NCI-H1694 (cell line): ENCODE measurements around the gene HBA1.
"Not testable (repeated sequence)": the region's sequence is repeated elsewhere in the genome, so short reads cannot be mapped to it uniquely, and the experiment has no call there.

ENCODE experiments used
- DNase-seq: peaks from one replicate; lab custom pipeline; 2025; lab: John Stamatoyannopoulos, UW

HBA1 gene

DNA sequence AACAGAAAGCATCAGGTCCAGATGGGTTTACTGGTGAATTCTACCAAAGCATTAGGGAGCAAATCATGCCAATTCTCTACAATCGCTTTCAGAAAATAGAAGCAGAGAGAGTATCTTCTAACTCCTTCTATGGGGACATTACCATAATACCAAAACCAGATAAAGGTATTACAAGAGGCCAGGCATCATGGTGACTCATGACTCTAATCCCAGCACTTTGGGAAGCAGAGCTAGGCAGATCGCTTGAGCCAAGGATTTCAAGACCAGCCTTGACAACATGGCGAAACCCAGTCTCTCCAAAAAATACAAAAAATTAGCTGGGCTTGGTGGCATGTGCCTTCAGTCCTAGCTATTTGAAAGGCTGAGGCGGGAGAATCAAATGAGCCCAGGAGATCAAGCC is 26.8 kb downstream of the HBA1 start:
- no peak for DNase-seq

DNA sequence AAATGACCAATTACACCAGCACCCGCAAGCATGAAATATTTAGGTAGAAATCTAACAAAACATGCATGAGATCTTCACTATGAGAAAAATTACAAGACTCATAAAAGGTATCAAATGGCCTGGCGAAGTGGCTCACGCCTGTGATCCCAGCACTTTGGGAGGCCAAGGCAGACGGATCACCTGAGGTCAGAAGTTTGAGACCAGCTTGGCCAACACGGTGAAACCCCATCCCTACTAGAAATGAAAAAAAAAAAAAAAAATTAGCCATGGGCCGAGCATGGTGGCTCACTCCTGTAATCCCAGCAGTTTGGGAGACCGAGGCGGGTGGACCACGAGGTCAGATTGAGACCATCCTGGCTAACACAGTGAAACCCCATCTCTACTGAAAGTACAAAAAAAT is 27.6 kb downstream of the HBA1 start:
- not testable (repeated sequence) for DNase-seq

DNA sequence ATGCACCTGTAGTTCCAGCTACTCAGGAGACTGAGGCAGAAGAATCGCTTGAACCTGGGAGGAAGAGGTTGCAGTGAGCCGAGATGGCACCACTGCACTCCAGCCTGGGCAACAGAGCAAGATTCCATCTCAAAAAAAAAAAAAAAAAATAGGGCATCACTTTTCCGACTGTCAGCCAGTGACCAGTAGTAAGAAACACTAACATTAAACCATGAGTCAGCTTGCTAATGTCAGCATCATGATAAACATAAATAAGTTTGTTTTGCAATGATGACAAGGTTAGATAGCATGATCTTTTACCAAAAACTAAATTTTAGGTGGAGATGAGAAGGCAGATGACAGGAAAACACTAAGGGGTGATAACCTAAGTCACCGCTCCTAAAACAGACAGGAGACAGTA is 32.9 kb downstream of the HBA1 start:
- DNase-seq: not testable (repeated sequence)

DNA sequence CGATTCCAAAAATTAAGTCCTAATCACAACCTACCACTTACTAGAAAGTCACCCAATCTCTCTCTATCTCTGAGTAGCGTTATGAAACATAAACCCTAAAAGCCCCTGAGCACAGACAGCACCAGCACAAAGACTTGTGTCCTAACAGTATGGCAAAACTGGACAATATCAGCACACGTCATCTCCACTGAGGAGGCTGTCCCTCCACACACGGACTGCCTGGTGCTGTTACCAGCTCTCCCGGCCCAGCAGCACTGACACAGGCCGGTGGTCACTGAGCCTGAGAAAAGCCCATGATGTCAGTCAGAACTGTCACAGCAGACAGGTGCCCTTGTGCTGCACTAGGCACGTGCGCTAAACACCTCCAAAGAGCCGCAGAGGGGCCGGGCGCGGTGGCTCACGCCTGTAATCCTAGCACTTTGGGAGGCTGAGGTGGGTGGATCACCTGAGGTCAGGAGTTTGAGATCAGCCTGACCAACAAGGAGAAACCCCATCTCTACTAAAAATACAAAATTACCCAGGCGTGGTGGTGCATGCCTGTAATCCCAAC is 35.2 kb downstream of the HBA1 start:
- not testable (repeated sequence) for DNase-seq

DNA sequence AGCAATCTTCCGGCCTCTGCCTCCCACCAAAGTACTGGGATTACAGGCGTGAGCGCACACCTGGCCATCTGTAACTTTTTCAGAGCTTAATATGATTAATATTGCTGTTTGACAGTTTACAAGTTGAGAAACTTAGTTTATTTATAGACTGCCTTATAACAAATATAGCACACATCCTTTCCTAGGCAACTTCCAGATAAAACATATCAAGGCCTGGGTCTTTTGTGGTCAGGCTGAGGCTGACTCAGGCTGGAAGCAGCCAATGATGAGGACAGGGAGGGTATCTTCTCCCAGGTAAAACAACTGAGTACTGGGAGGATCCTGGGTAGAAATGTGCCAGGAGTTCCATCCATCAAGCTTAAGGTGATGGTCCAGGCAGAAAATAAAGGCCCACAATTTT is 36.5 kb downstream of the HBA1 start:
- no peak for DNase-seq

DNA sequence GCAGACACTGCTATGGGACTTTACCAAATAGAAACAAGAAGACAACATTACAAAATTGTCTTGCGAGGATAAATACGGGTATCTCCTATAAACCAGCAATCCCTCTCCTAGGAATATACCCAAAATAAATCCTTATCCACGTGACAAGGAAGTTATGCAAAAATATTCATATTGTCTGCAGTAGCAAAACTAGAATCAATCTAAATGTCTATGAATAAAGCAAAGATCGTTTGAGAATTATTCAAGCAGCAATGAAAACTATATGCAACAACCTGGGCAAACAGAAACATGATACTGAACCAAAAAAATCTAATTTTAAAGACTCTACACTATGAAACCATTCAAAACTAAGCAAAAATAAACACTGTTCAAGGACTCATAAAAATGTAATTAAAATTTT is 43.5 kb downstream of the HBA1 start:
- DNase-seq: no peak
